ENCODE results near the gene CETP. TPM values are rescaled to one million over a fixed set of nuclear protein-coding genes. Genes with fewer than 3 reads are reported as not detected.
A peak's percentile ranks its signal among the peaks of the same experiment; 100 is the strongest.

Gene CETP
- total and polyA plus RNA-seq, 2 of the 8 experiments (the other 6 are each of a cell fraction or from before 2014, with no cell fraction given) = not detected

GRCh38 chr16:56999409-57000270 lies 37.9 kb downstream of the CETP start:
- no peak overlapping the region for H3K4me2 ChIP-seq (ENCODE audit: insufficient read depth in 1 of 2, low read depth in 2 of 2, low read length in 2 of 2)
- no peak overlapping the region for H3K9ac ChIP-seq (replicated peaks in 1 of 4; ENCODE audit: extremely low read depth in 1 of 4, low read depth in 3 of 4, low read length in 3 of 4)
- WGBS, 2 experiments (ENCODE audit: extremely low coverage in 1 of 2, insufficient coverage in 1 of 2, insufficient read length in 1 of 2, insufficient replicate concordance in 2 of 2, low coverage in 1 of 2, low lambda C conversion rate in 2 of 2, missing lambda C conversion rate in 1 of 2) = 84% methylated on average over 11 of the region's 11 CpGs; no CpG with 5 or more reads in 1 of the 2 experiments
- no peaks in the 10 kb centered on the region for H3K36me3 ChIP-seq (ENCODE audit: control insufficient read depth in 2 of 4, insufficient read depth in 4 of 4, low read length in 3 of 4)
- no peaks in the 10 kb centered on the region for H3K79me2 ChIP-seq (ENCODE audit: control insufficient read depth in 1 of 2, insufficient read depth in 2 of 2, low read length in 2 of 2)
- H3K14ac ChIP-seq (ENCODE audit: insufficient read length) = no peak overlapping the region
- no peaks in the 10 kb centered on the region for H3K9me3 ChIP-seq (ENCODE audit: insufficient read depth in 2 of 2, low read depth in 1 of 2, low read length in 1 of 2)
- peak overlapping the region; percentile 1; the same call in 1 of the 2 replicates for H4K8ac ChIP-seq (ENCODE audit: extremely low read depth, insufficient read depth, low read length)
- DNase-seq (ENCODE audit: low read depth in 1 of 2, low spot score in 2 of 2) = no peak
- ChIA-PET POLR2A (ENCODE audit: partially characterized antibody) (no interaction called here), CTCF (ENCODE audit: partially characterized antibody) (interaction anchor here (0.8 to 1.2 kb wide), 3 partner anchors 11 to 39 kb away, joined by 3 to 4 read pairs (median 3); no protein-coding TSS in a partner anchor)
- H4K91ac ChIP-seq (replicated peaks; ENCODE audit: insufficient read length, low read length) = no peak overlapping the region
- no peak overlapping the region for H3K4me3 ChIP-seq (ENCODE audit: extremely low read depth in 1 of 4, insufficient read depth in 2 of 4, low read depth in 3 of 4, low read length in 4 of 4)
- FAIRE-seq = no peak
- no peak overlapping the region for H2BK20ac ChIP-seq (ENCODE audit: low read length)
- H3K23ac ChIP-seq (ENCODE audit: insufficient read length) = no peak overlapping the region
- H2AK5ac ChIP-seq (ENCODE audit: low read depth, low read length) = no peak overlapping the region
- H3K4me1 ChIP-seq (replicated peaks in 1 of 4; ENCODE audit: control insufficient read depth in 3 of 4, insufficient read depth in 4 of 4, low read length in 3 of 4) = peaks cover 0 to 8% (median 3%) of the 10 kb centered on the region in 4 experiments; a peak in 5 of 7 replicates
- H2BK120ac ChIP-seq (replicated peaks; ENCODE audit: low read depth, low read length) = no peak overlapping the region
- no peak overlapping the region for H2BK5ac ChIP-seq (ENCODE audit: low read depth, low read length)
- no peak overlapping the region for H2BK12ac ChIP-seq (ENCODE audit: low read depth, low read length)
- no peak overlapping the region for H4K5ac ChIP-seq (ENCODE audit: insufficient read length, low read depth, low read length)
- H3K56ac ChIP-seq (replicated peaks; ENCODE audit: insufficient read length, low read depth, low read length) = no peak overlapping the region
- no peak overlapping the region for H3K18ac ChIP-seq (ENCODE audit: extremely low read depth, low read length)
- H3K27me3 ChIP-seq (replicated peaks in 1 of 4; ENCODE audit: control insufficient read depth in 3 of 4, extremely low read depth in 1 of 4, insufficient read depth in 3 of 4, low read length in 3 of 4) = no peaks in the 10 kb centered on the region; a peak in 1 of 7 replicates
- no peak overlapping the region for H3K4ac ChIP-seq (replicated peaks; ENCODE audit: insufficient read length, low read depth, low read length)
- H3K79me1 ChIP-seq (ENCODE audit: low read depth, low read length) = no peaks in the 10 kb centered on the region
- H3K23me2 ChIP-seq (ENCODE audit: low read depth, low read length) = no peaks in the 10 kb centered on the region
- H3K27ac ChIP-seq (ENCODE audit: low read depth, low read length) = no peak overlapping the region
- no peak overlapping the region for H2BK15ac ChIP-seq (ENCODE audit: low read length)
- no peaks in the 10 kb centered on the region for H4K20me1 ChIP-seq (replicated peaks in 1 of 2; ENCODE audit: control insufficient read depth in 1 of 2, insufficient read depth in 2 of 2, low read length in 2 of 2)
- H2AFZ ChIP-seq (ENCODE audit: low read length) = no peak overlapping the region
- TF ChIP-seq CREB1 (IDR thresholded peaks at IDR 0.05) = no peak
- no peak for TF ChIP-seq SAP30 (IDR thresholded peaks at IDR 0.05; ENCODE audit: insufficient read depth, insufficient replicate concordance, low read length)
- TF ChIP-seq ATF3 (IDR thresholded peaks at IDR 0.05; ENCODE audit: insufficient read depth, low read depth, low read length) = no peak
- no peak for TF ChIP-seq ZNF274 (IDR thresholded peaks at IDR 0.05; ENCODE audit: borderline replicate concordance, extremely low read depth, low read length)
- no peak for TF ChIP-seq SP2 (IDR thresholded peaks at IDR 0.05; ENCODE audit: low read length)
- no peak for TF ChIP-seq GABPA (IDR thresholded peaks at IDR 0.05; ENCODE audit: borderline replicate concordance, insufficient read depth, low read length)
- TF ChIP-seq KDM5A (IDR thresholded peaks at IDR 0.05; ENCODE audit: low read length) = no peak
- TF ChIP-seq NANOG (IDR thresholded peaks at IDR 0.05; ENCODE audit: insufficient read depth, low read depth, low read length, poor library complexity, severe bottlenecking) = no peak
- no peak for TF ChIP-seq SP1 (IDR thresholded peaks at IDR 0.05; ENCODE audit: low read depth, low read length)
- TF ChIP-seq EGR1 (IDR thresholded peaks at IDR 0.05; ENCODE audit: borderline replicate concordance, low read depth, low read length) = no peak
- TF ChIP-seq PHF8 (conservative IDR thresholded peaks at IDR 0.05; ENCODE audit: low read depth, low read length) = no peak
- TF ChIP-seq SUZ12 (IDR thresholded peaks at IDR 0.05; ENCODE audit: low read length) = no peak
